Epithelial cell of prostate (primary cell): ENCODE data around the gene PIGV.
"Not testable (repeated sequence)": the region's sequence is repeated elsewhere in the genome, so short reads cannot be mapped to it uniquely, and the experiment has no call there.

ENCODE experiments used
- DNase-seq: peaks from one replicate; pipeline ENCODE4 v3.0.0-alpha.2; 2011; ENCODE audit warnings: low read depth, low spot score
- H3K27ac ChIP-seq: fragments of 450-650 bp; 2 replicates; pipeline ENCODE4 v1.5.1; 2017; ENCODE audit warnings: mild to moderate bottlenecking

Gene PIGV

GRCh38 chr1:26829184-26829911 lies 41.6 kb downstream of the PIGV start:
- H3K27ac ChIP-seq: no peak overlapping the region
- no peak for DNase-seq

DNA sequence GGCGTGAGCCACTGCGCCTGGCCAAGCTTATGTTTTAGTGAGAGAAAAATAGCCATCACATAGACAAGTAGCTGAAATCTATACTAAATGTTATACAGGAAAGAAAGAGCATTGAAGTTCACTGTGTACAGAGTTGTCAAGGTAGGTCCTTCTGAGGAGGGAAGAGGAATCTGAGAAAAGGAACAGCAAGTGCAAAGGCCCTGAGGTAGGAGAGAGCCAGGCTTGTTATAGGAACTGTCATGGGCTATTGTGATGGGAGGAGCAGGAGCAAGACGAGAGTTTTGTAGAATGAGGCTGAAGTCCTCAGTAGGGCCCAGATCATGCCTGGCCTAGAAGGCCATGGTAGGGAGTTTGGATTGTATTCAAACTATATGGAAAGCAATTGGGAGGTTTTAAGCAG lies 43.3 kb downstream of the PIGV start:
- H3K27ac ChIP-seq: no peak overlapping the region
- DNase-seq: no peak

- H3K27ac ChIP-seq: no peak overlapping the region
These were observed 43.9 kb downstream of the PIGV start for GRCh38 chr1:26831546-26832248.

DNA sequence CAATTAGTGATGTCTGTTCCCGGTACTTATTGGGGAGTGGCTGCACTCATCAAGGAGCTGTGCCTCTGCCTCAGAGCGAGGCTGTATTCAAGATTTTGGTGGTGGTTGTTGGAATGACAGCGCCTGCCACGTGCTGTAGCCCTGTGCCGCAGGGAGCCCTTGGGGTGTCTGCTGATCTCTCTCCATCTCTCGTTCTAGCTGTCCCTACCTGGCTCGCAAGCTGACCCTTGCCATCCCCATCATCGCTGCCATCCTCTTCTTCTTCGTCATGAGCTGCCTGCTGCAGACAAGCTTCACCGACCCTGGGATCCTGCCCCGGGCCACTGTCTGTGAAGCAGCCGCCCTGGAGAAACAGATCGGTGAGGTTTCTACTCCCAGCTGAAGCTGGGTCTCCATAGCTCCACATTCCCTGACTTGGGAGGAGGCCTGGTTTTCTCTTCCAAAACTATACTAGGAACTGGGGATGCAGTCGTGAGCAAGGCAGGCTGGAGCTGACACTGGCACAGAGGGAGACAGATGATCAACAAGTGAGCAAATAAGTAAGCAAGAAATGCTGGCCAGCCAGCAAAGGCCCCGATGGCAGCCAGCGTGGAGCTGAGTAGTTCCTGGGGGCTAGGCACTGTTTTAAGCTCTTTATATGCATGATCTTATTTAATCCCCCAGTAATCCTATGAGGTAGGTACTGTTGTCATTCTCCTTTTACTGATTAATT lies 44.7 kb downstream of the PIGV start:
- H3K27ac ChIP-seq: no peak overlapping the region

More at GRCh38 chr1:26831546-26832248, 43.9 kb downstream of the PIGV start:
- DNase-seq: no peak

GRCh38 chr1:26833432-26834405 lies 46.0 kb downstream of the PIGV start:
- DNase-seq: no peak
- no peak overlapping the region for H3K27ac ChIP-seq

More for the DNA sequence above, 44.7 kb downstream of the PIGV start:
- no peak for DNase-seq

DNA sequence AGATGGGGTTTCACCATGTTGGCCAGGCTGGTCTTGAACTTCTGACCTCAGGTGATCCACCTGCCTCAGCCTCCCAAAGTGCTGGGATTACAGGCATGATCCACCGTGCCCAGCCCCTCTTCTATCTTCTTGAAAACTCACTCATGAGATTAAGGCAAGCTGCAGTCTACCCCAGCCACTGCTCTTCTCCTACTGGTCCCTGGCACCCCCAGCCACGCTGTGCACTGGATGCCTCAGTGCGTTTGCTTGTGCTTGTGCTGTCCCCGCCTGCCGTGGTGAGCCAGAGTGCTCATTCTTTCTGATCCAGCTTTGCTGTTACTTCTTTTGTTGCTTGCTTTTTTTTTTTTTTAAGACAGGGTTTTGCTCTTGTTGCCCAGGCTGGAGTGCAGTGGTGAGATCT lies 49.9 kb downstream of the PIGV start:
- H3K27ac ChIP-seq: not testable (repeated sequence)

GRCh38 chr1:26838474-26839338 lies 51.0 kb downstream of the PIGV start:
- no peak for DNase-seq
- no peak overlapping the region for H3K27ac ChIP-seq

More for the DNA sequence above, 49.9 kb downstream of the PIGV start:
- not testable (repeated sequence) for DNase-seq

- no peak overlapping the region for H3K27ac ChIP-seq
- no peak for DNase-seq
These were observed 51.6 kb downstream of the PIGV start for GRCh38 chr1:26839339-26839722.

GRCh38 chr1:26839779-26840178 lies 52.0 kb downstream of the PIGV start:
- no peak overlapping the region for H3K27ac ChIP-seq
- DNase-seq: no peak

- no peak overlapping the region for H3K27ac ChIP-seq
- no peak for DNase-seq
These were observed 56.9 kb downstream of the PIGV start for GRCh38 chr1:26844424-26845196.

GRCh38 chr1:26847826-26848225 lies 60.1 kb downstream of the PIGV start:
- H3K27ac ChIP-seq: peak overlapping the region; percentile 99
- DNase-seq: not testable (repeated sequence)
